Right lobe of liver (tissue), 6 donors: ENCODE data around the gene DCTN1. TPM values are rescaled to one million over a fixed set of nuclear protein-coding genes. Genes with fewer than 3 reads are reported as not detected.

Experiments used
- ATAC-seq, 4 donors: fragments of 200-7000 bp; cut with Tn5 transposase; one replicate each; pipeline ENCODE4 v1.9.1; 2020; ENCODE audit warnings: mild to moderate bottlenecking in 4 of 4, moderate library complexity in 4 of 4
- DNase-seq, 3 donors: peaks; one replicate each; pipeline ENCODE4 v3.0.0-alpha.2; 2020
- H3K27ac ChIP-seq, 3 donors: fragments of 200-600 bp; one replicate each; pipeline ENCODE4 v1.8.0; 2022
- H3K27me3 ChIP-seq, 2 donors: fragments of 200-600 bp; one replicate each; pipeline ENCODE4 v1.8.0; 2022
- H3K36me3 ChIP-seq, 4 donors: fragments of 200-600 bp; sonication (generic) in 1 of 4; one replicate each; pipeline versions ENCODE4 v1.5.1 to v1.8.0; 2017 to 2022; ENCODE audit warnings: control low read depth in 1 of 4
- H3K4me1 ChIP-seq, 4 donors: fragments of 200-600 bp; sonication (generic) in 1 of 4; one replicate each; pipeline versions ENCODE4 v1.5.1 to v1.8.0; 2017 to 2022; ENCODE audit warnings: control low read depth in 1 of 4
- H3K4me3 ChIP-seq, 3 donors: fragments of 200-600 bp; one replicate each; pipeline ENCODE4 v1.8.0; 2022
- H3K9me3 ChIP-seq, 4 donors: fragments of 200-600 bp; sonication (generic) in 1 of 4; one replicate each; pipeline versions ENCODE4 v1.5.1 to v1.8.0; 2017 to 2022; ENCODE audit warnings: control low read depth in 1 of 4
- CTCF ChIP-seq, 4 donors: fragments of 200-600 bp in 3 of 4; fragments of 450-650 bp in 1 of 4; IDR thresholded peaks; one replicate each; pipeline versions ENCODE4 v1.5.1 to v1.8.0; 2016 to 2022; ENCODE audit warnings: antibody characterized with exemption in 4 of 4, mild to moderate bottlenecking in 2 of 4
- POLR2A ChIP-seq: fragments of 450-650 bp; IDR thresholded peaks from one replicate; pipeline ENCODE4 v1.6.1; 2017; ENCODE audit warnings: antibody characterized with exemption, mild to moderate bottlenecking
- WGBS: methylation state at CpG from one replicate; pipeline ENCODE4 v1.1.6; 2018; ENCODE audit warnings: low coverage, low lambda C conversion rate; ENCODE audit not compliant: insufficient coverage; ENCODE audit errors: missing lambda C conversion rate; 5-methylcytosine and 5-hydroxymethylcytosine counted together
- intact Hi-C, 2 donors: fragments of 100-400 bp; cut with DNase I; formaldehyde crosslinking; loops; one replicate each; pipeline versions ENCODE4 v1.11.2 to v1.14.1; 2022
- total RNA-seq, 6 experiments: library from RNA; depleted of rRNA in 2 of 6; stranded (reverse); fragments of >200 nt in 2 of 6; fragmentation: NEBNext Ultra II Directional in 3 of 6; extraction: Animal tissue kit (Norgen Biotek cat#: 25700) in 3 of 6; gene quantifications; one replicate each; pipeline versions ENCODE4 v1.1.0 to v1.2.4, GENCODE V29; 2016 to 2023
- donor health status: DM: no; HTN: yes; CAD: no.
- donor health status: DM: no; HTN: no; CAD: no.
- donor health status: DM: no; HTN: no; CAD: no.
- donor health status: DM: no; HTN: yes; CAD: no.
- donor health status: DM: no; HTN: yes; CAD: no.

The DCTN1 gene
- total RNA-seq, 6 experiments from 2014 or later: 33.7 to 47.9 (median 37.3) TPM

GRCh38 chr2:74392449-74392743, 12.3 kb upstream of the DCTN1 start:
- H3K36me3 ChIP-seq: no peaks in the 10 kb centered on the region
- no peaks in the 10 kb centered on the region for H3K9me3 ChIP-seq
- no peak overlapping the region for H3K27ac ChIP-seq
- TF ChIP-seq CTCF (IDR thresholded peaks at IDR 0.05) (no peak), POLR2A (no peak)
- intact Hi-C loops: no loop called here
- ATAC-seq: peak in 1 of 4 donors; percentile 9
- no peak for DNase-seq
- peak overlapping the region in 2 of 3 donors; percentile 84 to 92 for H3K4me3 ChIP-seq
- WGBS: 55% methylated on average over 13 of the region's 13 CpGs
- H3K27me3 ChIP-seq: no peaks in the 10 kb centered on the region
- H3K4me1 ChIP-seq: peaks cover 0 to 22% (median 10%) of the 10 kb centered on the region in 4 donors

- peak; percentile 93 to 98 (median 96) for ATAC-seq
- Histone ChIP-seq H3K27ac (peak overlapping the region; percentile 87 to 97 (median 90)), H3K9me3 (no peaks in the 10 kb centered on the region), H3K4me3 (peak overlapping the region; percentile 84 to 96 (median 92)), H3K27me3 (no peaks in the 10 kb centered on the region), H3K4me1 (peaks cover 0 to 22% (median 10%) of the 10 kb centered on the region in 4 donors), H3K36me3 (no peaks in the 10 kb centered on the region)
- under 1% methylated on average over 44 of the region's 62 CpGs for WGBS
- TF ChIP-seq POLR2A: peak; percentile 34
- peak; percentile 90 to 97 (median 96) for TF ChIP-seq CTCF (IDR thresholded peaks at IDR 0.05)
- DNase-seq: peak; percentile 93 to 96 (median 95)
- intact Hi-C loops: no loop called here
Measured at GRCh38 chr2:74391580-74392448, 11.7 kb upstream of the DCTN1 start.

GRCh38 chr2:74391209-74391579, 11.1 kb upstream of the DCTN1 start:
- TF ChIP-seq CTCF (IDR thresholded peaks at IDR 0.05) (no peak), POLR2A (no peak)
- Histone ChIP-seq H3K36me3 (no peaks in the 10 kb centered on the region), H3K27ac (peak overlapping the region; percentile 87 to 97 (median 90)), H3K4me1 (peaks cover 0 to 22% (median 10%) of the 10 kb centered on the region in 4 donors), H3K4me3 (peak overlapping the region; percentile 84 to 96 (median 92)), H3K9me3 (no peaks in the 10 kb centered on the region), H3K27me3 (no peaks in the 10 kb centered on the region)
- intact Hi-C loops: no loop called here
- DNase-seq (no peak), ATAC-seq (peak in 3 of 4 donors; percentile 30 to 52 (median 50))
- WGBS: 6% methylated on average over 6 of the region's 11 CpGs

GRCh38 chr2:74390606-74391005, 10.5 kb upstream of the DCTN1 start:
- Histone ChIP-seq H3K4me3 (peak overlapping the region; percentile 84 to 96 (median 92)), H3K27me3 (no peaks in the 10 kb centered on the region), H3K36me3 (no peaks in the 10 kb centered on the region), H3K27ac (no peak overlapping the region), H3K9me3 (no peaks in the 10 kb centered on the region), H3K4me1 (peaks cover 0 to 22% (median 10%) of the 10 kb centered on the region in 4 donors)
- no peak for ATAC-seq
- TF ChIP-seq CTCF (IDR thresholded peaks at IDR 0.05) (no peak), POLR2A (no peak)
- WGBS: 73% methylated on average over 5 of the region's 5 CpGs
- intact Hi-C loops: no loop called here
- DNase-seq: no peak
